Globus pallidus (tissue), 1 donor: ENCODE measurements around the gene HEG1.

Experiments used
- DNase-seq: peaks from one replicate; pipeline ENCODE4 v3.0.0-alpha.2; 2015; ENCODE audit warnings: low spot score

HEG1 gene

GRCh38 chr3:124942613-124943012 is 113.2 kb downstream of the HEG1 start:
- no peak for DNase-seq

- no peak for DNase-seq
Measured at GRCh38 chr3:124941771-124942170, 114.0 kb downstream of the HEG1 start.

- DNase-seq, result no peak
Measured at GRCh38 chr3:124939661-124940060, 116.1 kb downstream of the HEG1 start.

GRCh38 chr3:124938896-124939295 is 116.9 kb downstream of the HEG1 start:
- no peak for DNase-seq

GRCh38 chr3:124937049-124937448 is 118.7 kb downstream of the HEG1 start:
- DNase-seq, result no peak

GRCh38 chr3:124935794-124936542 is 119.8 kb downstream of the HEG1 start:
- no peak for DNase-seq

- DNase-seq, result no peak
Measured at GRCh38 chr3:124935264-124935663, 120.5 kb downstream of the HEG1 start.

GRCh38 chr3:124934577-124934976 is 121.2 kb downstream of the HEG1 start, which contains the start of gene MUC13:
Gene MUC13, minus strand, starts transcription at chr3:124934751. Its CDS starts 39 bp downstream, at chr3:124934712.
- DNase-seq, result no peak

- peak; percentile 35 for DNase-seq
Measured at GRCh38 chr3:124928333-124929202, 127.2 kb downstream of the HEG1 start.

GRCh38 chr3:124927574-124928045 is 128.2 kb downstream of the HEG1 start:
- no peak for DNase-seq

- no peak for DNase-seq
Measured at GRCh38 chr3:124926426-124927101, 129.2 kb downstream of the HEG1 start.

- DNase-seq, result no peak
Measured at GRCh38 chr3:124924741-124925140, 131.1 kb downstream of the HEG1 start.

GRCh38 chr3:124923833-124924232 is 132.0 kb downstream of the HEG1 start:
- DNase-seq, result no peak

- peak; percentile 65 for DNase-seq
Measured at GRCh38 chr3:124920718-124921117, 135.1 kb downstream of the HEG1 start.

GRCh38 chr3:124919756-124920155 is 136.0 kb downstream of the HEG1 start:
- DNase-seq, result no peak

GRCh38 chr3:124918524-124918923 is 137.3 kb downstream of the HEG1 start:
- no peak for DNase-seq

- DNase-seq, result no peak
Measured at GRCh38 chr3:124916837-124917409, 138.9 kb downstream of the HEG1 start.
